DMS 273 (cell line): ENCODE results near the gene CPNE4.

ENCODE experiments used
- DNase-seq: peaks from one replicate; lab custom pipeline; 2025; ENCODE audit not compliant: unreplicated experiment; lab: John Stamatoyannopoulos, UW

The CPNE4 gene

DNA sequence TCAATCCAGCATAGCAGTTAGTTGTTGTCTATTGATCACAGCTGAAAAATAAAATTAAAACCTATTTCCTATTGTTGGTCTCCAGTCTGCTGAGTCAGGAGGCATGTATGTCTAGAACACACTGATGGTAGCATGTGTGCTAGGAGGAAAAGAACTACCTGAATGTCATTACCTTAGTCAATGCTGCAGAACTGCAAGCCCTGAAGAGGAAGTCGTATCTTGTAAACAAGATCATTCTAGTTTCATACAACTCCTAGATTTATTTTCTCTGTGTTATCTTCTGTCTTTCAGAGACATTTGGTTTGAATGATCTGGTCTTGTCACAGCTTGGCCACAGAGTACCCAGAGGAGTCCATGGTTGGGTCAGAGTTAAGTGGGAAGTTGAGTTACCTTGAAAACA is 422.1 kb downstream of the CPNE4 start:
- DNase-seq = no peak

DNA sequence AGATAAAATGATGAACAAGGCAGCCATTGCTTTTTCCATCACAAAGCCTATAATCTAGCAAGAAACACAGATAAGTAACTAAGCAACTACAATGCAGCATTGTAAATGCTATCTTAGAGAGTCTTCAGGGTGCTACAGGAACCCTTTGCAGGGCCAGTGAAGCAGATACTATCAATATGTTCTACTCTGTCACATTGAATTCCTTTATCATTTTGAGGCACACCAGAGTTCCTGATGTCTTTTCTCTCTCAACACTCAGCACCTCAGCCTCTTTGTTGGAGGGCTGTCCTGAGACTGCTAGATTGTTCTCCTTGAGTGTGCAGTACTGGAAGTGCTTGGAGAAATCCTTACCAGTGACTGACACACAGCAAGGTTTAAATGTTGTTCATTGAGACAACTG is 424.6 kb downstream of the CPNE4 start:
- DNase-seq = no peak

DNA sequence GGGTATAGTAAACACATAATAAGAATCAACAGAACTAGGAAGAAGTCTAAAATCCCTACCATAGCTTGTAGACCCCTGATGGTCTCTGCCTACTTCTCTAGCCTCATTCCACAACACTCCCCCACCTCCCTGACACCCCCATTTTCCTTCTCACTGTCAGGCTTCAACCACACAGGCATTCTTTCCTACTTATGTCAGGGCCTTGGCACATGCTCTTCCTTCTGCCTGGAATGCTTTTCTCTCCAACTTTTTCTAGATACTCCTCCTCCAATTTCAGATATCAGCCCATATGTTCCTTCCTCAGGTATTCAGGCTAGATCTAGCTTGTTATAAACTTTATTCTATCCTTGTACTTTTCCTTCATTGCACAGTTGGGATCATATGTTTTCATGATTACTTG is 426.1 kb downstream of the CPNE4 start:
- DNase-seq = no peak

- no peak for DNase-seq
Observed at GRCh38 chr3:131608296-131608695, 426.5 kb downstream of the CPNE4 start.

DNA sequence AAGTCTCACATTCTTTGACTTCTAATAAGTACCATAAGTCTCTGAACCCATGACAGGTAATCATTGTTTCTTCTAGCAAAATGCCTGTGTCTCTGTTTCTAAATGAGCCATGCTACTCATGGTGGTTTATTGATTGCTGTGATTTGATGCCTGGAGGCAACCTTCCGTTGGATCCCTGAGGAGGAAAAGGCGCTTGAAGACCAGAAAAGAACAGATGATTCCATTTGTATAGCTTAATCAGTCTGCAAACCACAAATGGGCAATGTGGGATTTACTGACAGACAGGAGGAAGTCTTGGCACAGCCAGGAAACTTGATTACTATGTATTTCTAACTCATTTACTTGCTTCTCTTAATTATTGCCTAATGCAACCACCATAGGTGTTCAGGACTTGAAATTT is 428.9 kb downstream of the CPNE4 start:
- DNase-seq = no peak

GRCh38 chr3:131602011-131602779 is 432.6 kb downstream of the CPNE4 start:
- no peak for DNase-seq

DNA sequence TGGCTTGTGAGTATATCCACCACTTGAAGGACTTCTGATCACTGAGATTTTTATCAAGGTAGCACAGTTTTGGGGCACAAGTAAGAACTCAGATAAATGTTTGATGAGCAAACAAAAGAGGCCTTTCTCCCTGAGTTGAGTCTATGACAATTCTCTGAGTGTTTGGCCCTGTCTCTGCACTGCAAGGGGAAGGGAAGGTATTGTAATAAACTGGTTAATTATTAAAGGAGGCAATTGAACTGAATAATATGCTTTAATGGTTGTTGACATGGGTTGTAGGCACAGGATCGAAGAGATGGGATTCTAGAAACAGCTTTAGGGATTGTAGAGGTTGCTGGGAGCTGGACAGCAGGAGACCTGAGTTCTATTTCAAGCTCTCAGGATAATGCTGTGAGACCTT is 437.0 kb downstream of the CPNE4 start:
- DNase-seq = no peak

GRCh38 chr3:131596884-131597283 is 437.9 kb downstream of the CPNE4 start:
- no peak for DNase-seq

DNA sequence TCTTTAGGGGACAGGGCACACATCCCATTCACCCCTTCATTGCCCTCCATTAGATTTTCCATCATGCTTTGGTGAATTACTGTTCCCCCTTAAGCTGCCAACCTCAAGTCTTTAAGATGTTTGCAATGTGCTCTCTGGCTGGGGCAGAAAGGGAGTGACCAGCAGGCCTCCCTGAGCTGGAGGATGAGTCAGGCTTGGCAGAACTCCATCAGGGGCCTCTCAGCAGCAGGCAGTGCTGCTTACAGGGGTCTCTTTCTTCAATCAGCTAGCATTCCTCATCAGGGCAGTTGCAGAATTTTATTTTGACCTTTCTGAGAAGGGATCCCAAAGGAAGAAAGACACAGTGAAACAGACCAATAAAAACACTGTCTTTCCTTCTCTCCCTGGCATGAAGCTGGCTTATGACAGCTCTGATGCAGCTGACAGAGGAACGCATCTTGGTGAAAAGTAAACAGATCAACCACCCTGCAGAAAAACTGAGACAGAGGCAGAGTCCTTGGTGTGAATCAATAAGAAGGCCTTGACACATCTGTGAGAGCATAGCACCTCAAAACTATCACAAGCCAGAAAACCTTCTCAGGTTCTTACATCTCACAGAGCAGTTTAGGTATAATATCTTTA is 443.3 kb downstream of the CPNE4 start:
- DNase-seq = no peak

GRCh38 chr3:131586277-131586676 is 448.5 kb downstream of the CPNE4 start:
- DNase-seq = no peak

DNA sequence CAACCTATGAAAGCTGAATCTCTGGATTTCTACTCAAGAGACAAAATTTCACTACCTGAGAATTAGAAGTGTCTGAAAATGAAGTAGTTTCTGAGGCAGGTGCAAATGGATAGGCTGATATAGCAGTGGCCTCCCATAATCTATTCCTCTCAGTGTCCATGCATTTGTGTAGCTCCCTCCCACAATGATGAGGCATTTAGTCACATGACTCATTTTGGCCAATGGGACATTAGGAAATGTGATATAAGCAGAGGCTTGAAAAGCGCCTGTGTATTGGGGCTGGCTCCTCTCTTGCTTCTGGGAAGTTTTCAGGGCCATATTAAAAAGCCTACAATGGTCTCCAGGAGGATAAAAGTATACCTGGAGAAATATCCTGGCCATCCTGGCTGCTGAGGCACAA is 452.4 kb downstream of the CPNE4 start:
- DNase-seq = peak; percentile 7

- DNase-seq = peak; percentile 6
Observed at GRCh38 chr3:131568460-131568859, 466.4 kb downstream of the CPNE4 start.

DNA sequence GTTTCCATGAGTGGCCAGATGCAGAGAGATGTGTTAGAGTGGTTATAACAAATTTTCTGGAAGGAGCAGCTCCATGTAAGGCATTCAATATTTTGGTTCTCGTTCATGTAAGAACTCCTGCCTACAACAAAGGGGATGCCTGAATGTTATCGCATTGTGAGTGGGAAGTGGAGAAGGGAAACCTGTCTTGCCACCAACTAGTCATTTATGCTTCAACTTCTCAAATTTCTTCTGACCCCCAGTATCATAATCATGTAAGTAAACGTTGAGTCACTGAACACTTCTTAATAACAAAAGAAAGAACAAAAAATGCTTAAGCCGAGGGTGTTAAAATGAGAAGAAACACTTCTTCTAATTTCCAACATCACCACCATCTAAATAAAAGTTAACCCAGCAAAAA is 470.0 kb downstream of the CPNE4 start:
- DNase-seq = no peak

DNA sequence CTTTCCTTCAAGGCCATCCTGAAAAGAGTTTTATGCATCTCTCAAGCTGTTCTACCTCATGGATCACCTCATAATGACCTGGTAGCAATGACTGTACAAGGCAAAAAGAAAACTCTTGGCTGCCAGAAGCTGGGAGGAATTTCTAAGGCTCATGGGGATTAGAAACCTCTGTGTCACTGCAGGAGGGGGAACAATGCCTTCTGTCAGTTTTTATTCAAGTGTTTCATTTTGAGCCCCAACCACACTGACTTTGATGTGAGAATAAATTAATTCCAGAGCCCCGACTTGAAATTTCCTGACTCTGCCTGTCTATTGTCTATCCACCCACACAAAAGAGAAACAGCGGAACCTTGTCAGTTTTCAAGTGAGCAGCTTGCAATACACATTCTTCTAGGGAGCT is 473.3 kb downstream of the CPNE4 start:
- DNase-seq = no peak

GRCh38 chr3:131560795-131561194 is 474.0 kb downstream of the CPNE4 start:
- DNase-seq = no peak

DNA sequence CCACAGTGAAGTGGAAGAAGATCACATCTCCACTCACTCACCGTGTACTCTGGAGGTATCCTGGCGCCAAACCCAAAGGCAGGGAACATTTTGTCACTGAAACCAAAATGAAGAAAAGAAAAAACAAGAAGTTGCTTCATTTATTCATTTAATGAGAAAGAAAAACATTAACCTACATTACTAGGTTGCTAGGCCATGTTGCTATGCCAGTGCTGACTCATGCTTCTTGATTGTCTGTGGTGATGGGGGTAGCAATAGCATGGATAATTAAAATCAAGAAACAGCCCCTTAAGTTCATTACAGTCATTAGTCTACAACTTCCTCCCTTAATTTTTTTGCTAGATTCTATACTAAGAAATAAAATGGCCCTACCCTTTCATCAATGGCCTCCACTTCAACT is 479.4 kb downstream of the CPNE4 start:
- no peak for DNase-seq

GRCh38 chr3:131553495-131554247 is 481.1 kb downstream of the CPNE4 start:
- no peak for DNase-seq

GRCh38 chr3:131551761-131552160 is 483.1 kb downstream of the CPNE4 start:
- DNase-seq = peak; percentile 11

- DNase-seq = peak; percentile 26
Observed at GRCh38 chr3:131550562-131551465, 484.0 kb downstream of the CPNE4 start.

DNA sequence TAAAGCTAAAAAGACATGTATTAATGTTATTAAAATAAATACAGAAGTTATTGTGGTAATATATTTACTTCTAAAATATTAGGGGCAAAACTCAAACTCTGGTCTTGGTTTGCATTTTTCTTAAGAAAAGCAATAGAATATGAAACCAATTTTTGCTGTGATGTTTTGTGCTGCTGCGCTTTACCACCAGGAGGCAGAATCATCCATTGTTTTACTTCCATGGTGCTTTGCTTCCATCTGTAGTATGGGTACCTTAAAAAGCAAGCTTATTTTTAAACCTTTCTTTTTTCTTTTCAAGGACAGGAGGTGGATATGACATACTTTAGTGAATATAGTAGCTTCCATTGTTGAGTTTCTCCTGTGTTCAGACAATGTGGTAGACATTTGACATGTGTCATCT is 485.5 kb downstream of the CPNE4 start:
- DNase-seq = no peak

DNA sequence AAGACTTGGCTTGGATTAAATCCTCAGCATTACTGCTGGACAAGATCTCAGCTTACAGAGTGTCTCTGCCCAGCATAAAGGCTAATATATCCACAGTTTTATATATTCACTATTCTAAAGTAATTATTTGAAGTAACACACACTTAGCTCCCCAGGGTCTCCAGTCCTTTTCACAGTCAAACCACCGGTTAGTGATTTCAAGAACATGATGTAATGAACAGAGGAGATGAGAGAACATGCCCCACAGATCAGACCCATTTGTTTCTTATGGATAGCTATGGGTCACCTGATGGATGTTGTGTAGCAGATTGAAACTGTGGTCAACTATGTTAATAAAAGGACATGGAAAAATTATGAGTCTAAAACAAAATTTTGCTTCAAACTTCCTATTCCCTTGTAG is 487.2 kb downstream of the CPNE4 start:
- no peak for DNase-seq
